WTC11 (cell line): Measurements from ENCODE around the gene LMF2. TPM values are rescaled to one million over a fixed set of nuclear protein-coding genes. Genes with fewer than 3 reads are reported as not detected.
A peak's percentile ranks its signal among the peaks of the same experiment; 100 is the strongest.

Experiments used
- ATAC-seq: fragments of 200-7000 bp; cut with Tn5 transposase; 2 replicates; pipeline ENCODE4 v1.10.0; 2021; ENCODE audit warnings: mild to moderate bottlenecking, moderate library complexity
- CTCF ChIA-PET: fragments of 300-600 bp; sonication (Branson Sonifier 250); formaldehyde crosslinking; loops from one replicate; lab custom pipeline; 2021; ENCODE audit warnings: antibody characterized with exemption; lab: Charles Lee
- POLR2A ChIA-PET: fragments of 350-600 bp; sonication (Branson Sonifier 250); formaldehyde crosslinking; loops from one replicate; lab custom pipeline; 2021; ENCODE audit warnings: antibody characterized with exemption; lab: Charles Lee
- DNase-seq: peaks from one replicate; pipeline ENCODE4 v3.0.0; 2021; ENCODE audit warnings: low spot score
- H3K27ac Mint-ChIP-seq: 2 replicates; pipeline ENCODE4 v1.8.0; 2021; ENCODE audit warnings: mixed read lengths
- H3K27me3 Mint-ChIP-seq: 2 replicates; pipeline ENCODE4 v1.8.0; 2021; ENCODE audit warnings: low read depth, mild to moderate bottlenecking, moderate library complexity, mixed read lengths
- H3K36me3 Mint-ChIP-seq: 2 replicates; pipeline ENCODE4 v1.8.0; 2021; ENCODE audit warnings: mixed read lengths
- H3K4me1 Mint-ChIP-seq: 2 replicates; pipeline ENCODE4 v1.8.0; 2022; ENCODE audit warnings: mixed read lengths
- H3K4me3 Mint-ChIP-seq: 2 replicates; pipeline ENCODE4 v1.8.0; 2021; ENCODE audit warnings: mild to moderate bottlenecking, moderate library complexity, mixed read lengths
- H3K9me3 Mint-ChIP-seq: 2 replicates; pipeline ENCODE4 v1.8.0; 2021; ENCODE audit warnings: mixed read lengths
- ATF1 ChIP-seq: sonication (generic); formaldehyde crosslinking; IDR thresholded peaks from 2 replicates; pipeline ENCODE4 v1.8.1; 2023; ENCODE audit warnings: mild to moderate bottlenecking, moderate library complexity, missing genetic modification reagents
- CREM ChIP-seq: sonication (generic); formaldehyde crosslinking; IDR thresholded peaks from 2 replicates; pipeline ENCODE4 v1.8.1; 2022; ENCODE audit warnings: mild to moderate bottlenecking, missing genetic modification reagents, moderate library complexity
- FOXP1 ChIP-seq: sonication (generic); formaldehyde crosslinking; IDR thresholded peaks from 2 replicates; pipeline ENCODE4 v1.8.0; 2022; ENCODE audit warnings: missing genetic modification reagents, mild to moderate bottlenecking, moderate library complexity, borderline replicate concordance
- GABPB1 ChIP-seq: sonication (generic); formaldehyde crosslinking; IDR thresholded peaks from 2 replicates; pipeline ENCODE4 v1.8.1; 2023; ENCODE audit warnings: mild to moderate bottlenecking, missing genetic modification reagents
- GTF2I ChIP-seq: fragments of 250-450 bp; sonication (Bioruptor Pico); conservative IDR thresholded peaks from 2 replicates; pipeline ENCODE4 v1.4.0; 2021; ENCODE audit warnings: mild to moderate bottlenecking
- IRF2 ChIP-seq: sonication (generic); formaldehyde crosslinking; IDR thresholded peaks from 2 replicates; pipeline ENCODE4 v1.8.0; 2022; ENCODE audit warnings: low read depth, missing genetic modification reagents, borderline replicate concordance
- NFYB ChIP-seq: sonication (generic); formaldehyde crosslinking; conservative IDR thresholded peaks from 2 replicates; pipeline ENCODE4 v1.8.0; 2022; ENCODE audit warnings: low read depth, missing genetic modification reagents
- NR2C2 ChIP-seq: sonication (generic); formaldehyde crosslinking; IDR thresholded peaks from 2 replicates; pipeline ENCODE4 v1.8.0; 2022; ENCODE audit warnings: mild to moderate bottlenecking, missing genetic modification reagents
- SMAD3 ChIP-seq: sonication (generic); formaldehyde crosslinking; IDR thresholded peaks from 2 replicates; pipeline ENCODE4 v1.8.0; 2022; ENCODE audit warnings: missing genetic modification reagents, mild to moderate bottlenecking, borderline replicate concordance
- TCF7 ChIP-seq: sonication (generic); formaldehyde crosslinking; IDR thresholded peaks from 2 replicates; pipeline ENCODE4 v1.8.0; 2022; ENCODE audit warnings: mild to moderate bottlenecking, low read depth, missing genetic modification reagents, moderate library complexity
- ZNF121 ChIP-seq: sonication (generic); formaldehyde crosslinking; IDR thresholded peaks from 2 replicates; pipeline ENCODE4 v1.8.0; 2023; ENCODE audit warnings: missing genetic modification reagents
- ZNF317 ChIP-seq: sonication (generic); formaldehyde crosslinking; IDR thresholded peaks from 2 replicates; pipeline ENCODE4 v1.8.1; 2023; ENCODE audit warnings: low read depth, mild to moderate bottlenecking, moderate library complexity, missing genetic modification reagents, borderline replicate concordance
- total RNA-seq: library from RNA; stranded (reverse); gene quantifications from 3 replicates; pipeline ENCODE4 v1.2.3, GENCODE V29; 2021
- TF ChIP-seq, protein P1 (sequence below): fragments of 200-600 bp; IDR thresholded peaks from 2 replicates; pipeline ENCODE4 v1.8.0; 2022; ENCODE audit warnings: antibody characterized with exemption
- TF ChIP-seq, protein P2 (sequence below): sonication (generic); formaldehyde crosslinking; IDR thresholded peaks from 2 replicates; pipeline ENCODE4 v1.8.0; 2022; ENCODE audit warnings: mild to moderate bottlenecking, missing genetic modification reagents
- TF ChIP-seq, protein P3 (sequence below): sonication (generic); formaldehyde crosslinking; IDR thresholded peaks from 2 replicates; pipeline ENCODE4 v1.8.1; 2023; ENCODE audit warnings: mild to moderate bottlenecking, missing genetic modification reagents
- TF ChIP-seq, protein P4 (sequence below): sonication (generic); formaldehyde crosslinking; IDR thresholded peaks from 2 replicates; pipeline ENCODE4 v1.8.1; 2023; ENCODE audit warnings: mild to moderate bottlenecking, missing genetic modification reagents, moderate library complexity
- TF ChIP-seq, protein P5 (sequence below): sonication (generic); formaldehyde crosslinking; IDR thresholded peaks from 2 replicates; pipeline ENCODE4 v1.8.1; 2023; ENCODE audit warnings: mild to moderate bottlenecking, missing genetic modification reagents, moderate library complexity
- TF ChIP-seq, protein P6 (sequence below): fragments of 250-450 bp; sonication (Bioruptor Pico); IDR thresholded peaks from 2 replicates; pipeline ENCODE4 v1.9.0; 2021; ENCODE audit warnings: mild to moderate bottlenecking, borderline replicate concordance
- TF ChIP-seq, protein P7 (sequence below): fragments of 250-450 bp; sonication (Bioruptor Pico); IDR thresholded peaks from 2 replicates; pipeline ENCODE4 v2.1.2; 2022; ENCODE audit warnings: mild to moderate bottlenecking, moderate library complexity

Gene LMF2
- total RNA-seq, 1 experiment from 2014 or later: 43.7 TPM

DNA sequence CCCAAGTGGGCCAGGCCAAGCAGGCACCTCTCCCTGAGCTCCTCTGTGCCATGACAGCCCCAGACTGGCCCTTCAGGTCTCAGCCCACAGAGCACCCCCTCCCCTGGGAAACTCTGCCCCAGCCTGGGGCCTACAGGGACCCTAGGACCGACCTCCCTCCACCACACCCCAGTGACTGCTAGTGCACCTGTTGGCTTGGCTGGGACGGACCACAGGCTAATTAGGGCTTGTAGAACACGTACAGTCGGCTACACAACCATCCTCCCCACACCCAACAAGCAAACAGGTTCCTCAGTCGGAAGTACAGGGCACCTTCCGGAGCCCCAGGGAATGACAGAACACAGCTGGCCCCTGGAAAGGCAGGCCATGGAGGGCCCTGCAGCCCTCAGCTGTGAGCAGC, 37.0 kb downstream of the LMF2 start:
- peaks cover 27% of the 10 kb centered on the region for H3K4me1 Mint-ChIP-seq
- H3K9me3 Mint-ChIP-seq: no peaks in the 10 kb centered on the region
- no peak for DNase-seq
- H3K4me3 Mint-ChIP-seq: no peak overlapping the region
- TF ChIP-seq IRF2: no peak
- TF ChIP-seq, all 79 proteins: peak for 0
- Mint-ChIP-seq H3K27ac (no peak overlapping the region; the same call in 1 of the 2 replicates), H3K36me3 (peaks cover 9% of the 10 kb centered on the region), H3K27me3 (peaks cover 2% of the 10 kb centered on the region)
- no peak for ATAC-seq
- ChIA-PET POLR2A (no interaction called here), CTCF (interaction anchor here (1.3 to 2.1 kb wide), 5 partner anchors 20 to 92 kb away, joined by 3 to 12 read pairs (median 6); partner anchors contain the start of genes SCO2 and SYCE3)

DNA sequence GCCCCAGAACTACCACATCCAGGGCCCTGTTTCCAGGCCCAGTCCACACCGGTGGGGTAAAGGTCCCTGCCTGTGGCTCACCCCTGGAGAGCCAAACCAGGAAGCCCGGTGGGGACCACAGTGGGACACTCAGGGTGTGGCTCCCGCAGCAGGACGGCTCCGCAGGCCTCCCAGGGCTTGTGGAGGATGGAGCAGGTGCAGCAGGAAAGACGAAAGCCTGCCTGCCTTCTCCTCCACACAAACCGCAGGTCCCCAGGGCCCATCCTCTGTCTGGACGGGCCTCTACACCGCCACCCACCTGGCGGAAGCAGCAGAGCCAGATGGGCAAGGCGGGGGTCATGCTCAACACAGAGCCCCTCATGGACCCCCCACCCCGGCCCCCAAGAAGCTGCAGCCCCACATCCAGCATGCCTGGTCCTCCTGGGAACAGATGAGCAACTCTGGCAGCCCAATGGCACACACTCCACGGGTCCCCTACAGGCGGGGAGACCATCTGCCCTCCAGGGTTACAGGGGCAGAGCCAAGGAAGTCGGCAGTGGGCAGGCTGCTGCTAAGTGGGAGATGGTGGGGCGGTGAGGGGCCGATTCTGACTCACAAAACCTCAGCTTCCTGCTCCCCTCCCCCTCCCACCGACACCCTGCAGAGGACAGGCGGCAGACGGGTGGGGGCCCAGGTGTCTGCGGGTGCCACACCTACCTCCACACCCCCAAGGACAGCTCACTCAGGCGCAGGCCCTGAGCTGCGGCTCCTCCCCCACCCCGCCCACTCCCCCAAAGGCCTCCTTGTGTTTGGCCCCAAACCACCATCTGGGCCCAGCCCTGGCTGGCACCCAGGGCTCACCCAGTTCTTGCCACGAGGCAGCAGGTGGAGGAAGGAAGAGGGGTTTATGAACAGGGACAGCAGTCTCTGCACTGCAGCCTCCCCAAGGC, 37.9 kb downstream of the LMF2 start:
- Mint-ChIP-seq H3K27ac (no peak overlapping the region), H3K4me3 (no peak overlapping the region), H3K4me1 (peaks cover 24% of the 10 kb centered on the region), H3K9me3 (no peaks in the 10 kb centered on the region), H3K36me3 (peaks cover 9% of the 10 kb centered on the region), H3K27me3 (no peaks in the 10 kb centered on the region)
- TF ChIP-seq, protein P1, sequence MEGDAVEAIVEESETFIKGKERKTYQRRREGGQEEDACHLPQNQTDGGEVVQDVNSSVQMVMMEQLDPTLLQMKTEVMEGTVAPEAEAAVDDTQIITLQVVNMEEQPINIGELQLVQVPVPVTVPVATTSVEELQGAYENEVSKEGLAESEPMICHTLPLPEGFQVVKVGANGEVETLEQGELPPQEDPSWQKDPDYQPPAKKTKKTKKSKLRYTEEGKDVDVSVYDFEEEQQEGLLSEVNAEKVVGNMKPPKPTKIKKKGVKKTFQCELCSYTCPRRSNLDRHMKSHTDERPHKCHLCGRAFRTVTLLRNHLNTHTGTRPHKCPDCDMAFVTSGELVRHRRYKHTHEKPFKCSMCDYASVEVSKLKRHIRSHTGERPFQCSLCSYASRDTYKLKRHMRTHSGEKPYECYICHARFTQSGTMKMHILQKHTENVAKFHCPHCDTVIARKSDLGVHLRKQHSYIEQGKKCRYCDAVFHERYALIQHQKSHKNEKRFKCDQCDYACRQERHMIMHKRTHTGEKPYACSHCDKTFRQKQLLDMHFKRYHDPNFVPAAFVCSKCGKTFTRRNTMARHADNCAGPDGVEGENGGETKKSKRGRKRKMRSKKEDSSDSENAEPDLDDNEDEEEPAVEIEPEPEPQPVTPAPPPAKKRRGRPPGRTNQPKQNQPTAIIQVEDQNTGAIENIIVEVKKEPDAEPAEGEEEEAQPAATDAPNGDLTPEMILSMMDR: no peak
- TF ChIP-seq CREM (CRISPR knock-in tag) (no peak), ZNF317 (CRISPR knock-in tag) (no peak), ZNF121 (CRISPR knock-in tag) (no peak), GABPB1 (CRISPR knock-in tag) (no peak)
- TF ChIP-seq, protein P2, sequence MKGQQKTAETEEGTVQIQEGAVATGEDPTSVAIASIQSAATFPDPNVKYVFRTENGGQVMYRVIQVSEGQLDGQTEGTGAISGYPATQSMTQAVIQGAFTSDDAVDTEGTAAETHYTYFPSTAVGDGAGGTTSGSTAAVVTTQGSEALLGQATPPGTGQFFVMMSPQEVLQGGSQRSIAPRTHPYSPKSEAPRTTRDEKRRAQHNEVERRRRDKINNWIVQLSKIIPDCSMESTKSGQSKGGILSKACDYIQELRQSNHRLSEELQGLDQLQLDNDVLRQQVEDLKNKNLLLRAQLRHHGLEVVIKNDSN (CRISPR knock-in tag): no peak
- TF ChIP-seq, protein P3, sequence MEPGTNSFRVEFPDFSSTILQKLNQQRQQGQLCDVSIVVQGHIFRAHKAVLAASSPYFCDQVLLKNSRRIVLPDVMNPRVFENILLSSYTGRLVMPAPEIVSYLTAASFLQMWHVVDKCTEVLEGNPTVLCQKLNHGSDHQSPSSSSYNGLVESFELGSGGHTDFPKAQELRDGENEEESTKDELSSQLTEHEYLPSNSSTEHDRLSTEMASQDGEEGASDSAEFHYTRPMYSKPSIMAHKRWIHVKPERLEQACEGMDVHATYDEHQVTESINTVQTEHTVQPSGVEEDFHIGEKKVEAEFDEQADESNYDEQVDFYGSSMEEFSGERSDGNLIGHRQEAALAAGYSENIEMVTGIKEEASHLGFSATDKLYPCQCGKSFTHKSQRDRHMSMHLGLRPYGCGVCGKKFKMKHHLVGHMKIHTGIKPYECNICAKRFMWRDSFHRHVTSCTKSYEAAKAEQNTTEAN (CRISPR knock-in tag): no peak
- ChIA-PET CTCF (interaction anchor here (1.0 to 2.1 kb wide), 6 partner anchors 15 to 93 kb away, joined by 3 to 12 read pairs (median 5); partner anchors contain the start of genes SCO2 and SYCE3), POLR2A (interaction anchor here (0.6 kb wide), 1 partner anchor 571 kb away, joined by 3 read pairs; no protein-coding TSS in a partner anchor)
- DNase-seq: peak; percentile 51
- peak; percentile 62 for ATAC-seq

DNA sequence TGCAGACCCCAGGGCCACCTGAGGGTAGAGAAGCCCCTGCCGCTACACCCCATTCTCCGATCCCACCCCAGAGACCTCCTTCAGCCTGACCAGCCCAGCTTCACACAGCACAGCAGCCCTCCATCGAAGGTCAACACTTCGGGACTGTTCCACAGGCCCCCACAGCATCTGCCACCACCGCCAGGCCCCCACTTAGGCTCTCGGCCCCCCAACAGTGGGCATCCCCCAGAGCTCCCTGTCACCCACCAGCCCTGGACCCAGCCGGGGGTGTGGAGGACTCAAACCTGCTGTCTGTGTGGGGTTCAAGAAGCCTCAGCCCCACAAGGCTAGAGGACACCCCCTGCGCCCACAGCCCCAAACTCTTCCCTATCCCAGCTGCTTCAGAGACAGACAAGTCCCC, 38.9 kb downstream of the LMF2 start:
- Mint-ChIP-seq H3K27me3 (no peaks in the 10 kb centered on the region), H3K9me3 (no peaks in the 10 kb centered on the region)
- no peak for ATAC-seq
- POLR2A ChIA-PET: no interaction called here
- TF ChIP-seq SMAD3 (no peak), GTF2I (CRISPR knock-in tag) (no peak), NR2C2 (CRISPR knock-in tag) (no peak), TCF7 (CRISPR knock-in tag) (no peak), ATF1 (CRISPR knock-in tag) (no peak), FOXP1 (no peak), NFYB (CRISPR knock-in tag) (no peak)
- TF ChIP-seq, protein P4, sequence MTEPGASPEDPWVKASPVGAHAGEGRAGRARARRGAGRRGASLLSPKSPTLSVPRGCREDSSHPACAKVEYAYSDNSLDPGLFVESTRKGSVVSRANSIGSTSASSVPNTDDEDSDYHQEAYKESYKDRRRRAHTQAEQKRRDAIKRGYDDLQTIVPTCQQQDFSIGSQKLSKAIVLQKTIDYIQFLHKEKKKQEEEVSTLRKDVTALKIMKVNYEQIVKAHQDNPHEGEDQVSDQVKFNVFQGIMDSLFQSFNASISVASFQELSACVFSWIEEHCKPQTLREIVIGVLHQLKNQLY (CRISPR knock-in tag): no peak
- TF ChIP-seq, protein P5, sequence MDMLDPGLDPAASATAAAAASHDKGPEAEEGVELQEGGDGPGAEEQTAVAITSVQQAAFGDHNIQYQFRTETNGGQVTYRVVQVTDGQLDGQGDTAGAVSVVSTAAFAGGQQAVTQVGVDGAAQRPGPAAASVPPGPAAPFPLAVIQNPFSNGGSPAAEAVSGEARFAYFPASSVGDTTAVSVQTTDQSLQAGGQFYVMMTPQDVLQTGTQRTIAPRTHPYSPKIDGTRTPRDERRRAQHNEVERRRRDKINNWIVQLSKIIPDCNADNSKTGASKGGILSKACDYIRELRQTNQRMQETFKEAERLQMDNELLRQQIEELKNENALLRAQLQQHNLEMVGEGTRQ (CRISPR knock-in tag): no peak
- TF ChIP-seq, protein P6, sequence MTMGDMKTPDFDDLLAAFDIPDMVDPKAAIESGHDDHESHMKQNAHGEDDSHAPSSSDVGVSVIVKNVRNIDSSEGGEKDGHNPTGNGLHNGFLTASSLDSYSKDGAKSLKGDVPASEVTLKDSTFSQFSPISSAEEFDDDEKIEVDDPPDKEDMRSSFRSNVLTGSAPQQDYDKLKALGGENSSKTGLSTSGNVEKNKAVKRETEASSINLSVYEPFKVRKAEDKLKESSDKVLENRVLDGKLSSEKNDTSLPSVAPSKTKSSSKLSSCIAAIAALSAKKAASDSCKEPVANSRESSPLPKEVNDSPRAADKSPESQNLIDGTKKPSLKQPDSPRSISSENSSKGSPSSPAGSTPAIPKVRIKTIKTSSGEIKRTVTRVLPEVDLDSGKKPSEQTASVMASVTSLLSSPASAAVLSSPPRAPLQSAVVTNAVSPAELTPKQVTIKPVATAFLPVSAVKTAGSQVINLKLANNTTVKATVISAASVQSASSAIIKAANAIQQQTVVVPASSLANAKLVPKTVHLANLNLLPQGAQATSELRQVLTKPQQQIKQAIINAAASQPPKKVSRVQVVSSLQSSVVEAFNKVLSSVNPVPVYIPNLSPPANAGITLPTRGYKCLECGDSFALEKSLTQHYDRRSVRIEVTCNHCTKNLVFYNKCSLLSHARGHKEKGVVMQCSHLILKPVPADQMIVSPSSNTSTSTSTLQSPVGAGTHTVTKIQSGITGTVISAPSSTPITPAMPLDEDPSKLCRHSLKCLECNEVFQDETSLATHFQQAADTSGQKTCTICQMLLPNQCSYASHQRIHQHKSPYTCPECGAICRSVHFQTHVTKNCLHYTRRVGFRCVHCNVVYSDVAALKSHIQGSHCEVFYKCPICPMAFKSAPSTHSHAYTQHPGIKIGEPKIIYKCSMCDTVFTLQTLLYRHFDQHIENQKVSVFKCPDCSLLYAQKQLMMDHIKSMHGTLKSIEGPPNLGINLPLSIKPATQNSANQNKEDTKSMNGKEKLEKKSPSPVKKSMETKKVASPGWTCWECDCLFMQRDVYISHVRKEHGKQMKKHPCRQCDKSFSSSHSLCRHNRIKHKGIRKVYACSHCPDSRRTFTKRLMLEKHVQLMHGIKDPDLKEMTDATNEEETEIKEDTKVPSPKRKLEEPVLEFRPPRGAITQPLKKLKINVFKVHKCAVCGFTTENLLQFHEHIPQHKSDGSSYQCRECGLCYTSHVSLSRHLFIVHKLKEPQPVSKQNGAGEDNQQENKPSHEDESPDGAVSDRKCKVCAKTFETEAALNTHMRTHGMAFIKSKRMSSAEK: no peak
- TF ChIP-seq, protein P7, sequence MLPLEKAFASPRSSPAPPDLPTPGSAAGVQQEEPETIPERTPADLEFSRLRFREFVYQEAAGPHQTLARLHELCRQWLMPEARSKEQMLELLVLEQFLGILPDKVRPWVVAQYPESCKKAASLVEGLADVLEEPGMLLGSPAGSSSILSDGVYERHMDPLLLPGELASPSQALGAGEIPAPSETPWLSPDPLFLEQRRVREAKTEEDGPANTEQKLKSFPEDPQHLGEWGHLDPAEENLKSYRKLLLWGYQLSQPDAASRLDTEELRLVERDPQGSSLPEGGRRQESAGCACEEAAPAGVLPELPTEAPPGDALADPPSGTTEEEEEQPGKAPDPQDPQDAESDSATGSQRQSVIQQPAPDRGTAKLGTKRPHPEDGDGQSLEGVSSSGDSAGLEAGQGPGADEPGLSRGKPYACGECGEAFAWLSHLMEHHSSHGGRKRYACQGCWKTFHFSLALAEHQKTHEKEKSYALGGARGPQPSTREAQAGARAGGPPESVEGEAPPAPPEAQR (CRISPR knock-in tag): no peak
- TF ChIP-seq, all 79 proteins: peak for 0
- Mint-ChIP-seq H3K36me3 (peaks cover 16% of the 10 kb centered on the region), H3K4me1 (peaks cover 18% of the 10 kb centered on the region), H3K27ac (no peak overlapping the region), H3K4me3 (no peak overlapping the region)
- DNase-seq: no peak
- CTCF ChIA-PET: interaction anchor here (0.9 to 2.1 kb wide), 3 partner anchors 16 to 69 kb away, joined by 3 to 12 read pairs (median 4); no protein-coding TSS in a partner anchor
